PFSK-1 (cell line): Measurements from ENCODE around the gene HTT.

ENCODE experiments used
- FOXP2 ChIP-seq: optimal IDR thresholded peaks from 2 replicates; pipeline ENCODE3; 2011; ENCODE audit warnings: borderline replicate concordance, control low read depth, inconsistent platforms; ENCODE audit not compliant: insufficient read depth; ENCODE audit errors: extremely low read length, extremely low read depth
- POLR2AphosphoS5 ChIP-seq: IDR thresholded peaks from 2 replicates; pipeline ENCODE4 v1.6.1; 2012; ENCODE audit warnings: low read depth, mild to moderate bottlenecking, control low read depth, low read length, moderate library complexity
- SIN3A ChIP-seq: IDR thresholded peaks from 2 replicates; pipeline ENCODE4 v1.6.1; 2012; ENCODE audit warnings: mild to moderate bottlenecking, low read length, moderate library complexity, borderline replicate concordance; ENCODE audit not compliant: insufficient read depth
- TAF1 ChIP-seq: IDR thresholded peaks from 2 replicates; pipeline ENCODE4 v1.6.1; 2012; ENCODE audit warnings: low read length, control low read depth, borderline replicate concordance; ENCODE audit not compliant: insufficient read depth
- TF ChIP-seq, protein P1 (sequence below), 2 experiments: IDR thresholded peaks; 2 replicates each; pipeline versions ENCODE4 v1.6.1 to v1.8.0; 2011 to 2012; ENCODE audit warnings: low read depth in 2 of 2, low read length in 2 of 2, control low read depth in 1 of 2, inconsistent platforms in 1 of 2, mild to moderate bottlenecking in 1 of 2, moderate library complexity in 1 of 2; ENCODE audit not compliant: insufficient read depth in 1 of 2

Gene HTT

DNA sequence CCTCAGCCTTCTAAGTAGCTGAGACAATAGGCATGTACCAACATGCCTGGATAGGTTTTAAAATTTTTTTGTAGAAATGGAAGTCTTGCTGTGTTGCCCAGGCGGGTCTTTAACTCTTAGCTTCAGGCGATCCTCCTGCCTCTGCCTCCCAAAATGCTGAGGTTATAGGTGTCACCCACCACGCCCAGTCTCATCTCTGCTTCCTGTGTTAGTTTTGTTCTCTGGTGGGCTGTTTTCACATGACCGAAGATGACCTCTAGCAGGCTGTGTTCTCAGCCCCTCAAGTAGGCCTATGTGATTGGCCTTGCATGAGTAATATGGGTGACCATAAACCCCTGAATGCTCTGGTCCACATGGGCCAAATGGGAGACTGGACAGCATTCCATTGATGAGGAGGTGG is 117.7 kb downstream of the HTT start:
- TF ChIP-seq TAF1 (no peak), FOXP2 (no peak), SIN3A (no peak), POLR2AphosphoS5 (no peak)
- TF ChIP-seq, protein P1, sequence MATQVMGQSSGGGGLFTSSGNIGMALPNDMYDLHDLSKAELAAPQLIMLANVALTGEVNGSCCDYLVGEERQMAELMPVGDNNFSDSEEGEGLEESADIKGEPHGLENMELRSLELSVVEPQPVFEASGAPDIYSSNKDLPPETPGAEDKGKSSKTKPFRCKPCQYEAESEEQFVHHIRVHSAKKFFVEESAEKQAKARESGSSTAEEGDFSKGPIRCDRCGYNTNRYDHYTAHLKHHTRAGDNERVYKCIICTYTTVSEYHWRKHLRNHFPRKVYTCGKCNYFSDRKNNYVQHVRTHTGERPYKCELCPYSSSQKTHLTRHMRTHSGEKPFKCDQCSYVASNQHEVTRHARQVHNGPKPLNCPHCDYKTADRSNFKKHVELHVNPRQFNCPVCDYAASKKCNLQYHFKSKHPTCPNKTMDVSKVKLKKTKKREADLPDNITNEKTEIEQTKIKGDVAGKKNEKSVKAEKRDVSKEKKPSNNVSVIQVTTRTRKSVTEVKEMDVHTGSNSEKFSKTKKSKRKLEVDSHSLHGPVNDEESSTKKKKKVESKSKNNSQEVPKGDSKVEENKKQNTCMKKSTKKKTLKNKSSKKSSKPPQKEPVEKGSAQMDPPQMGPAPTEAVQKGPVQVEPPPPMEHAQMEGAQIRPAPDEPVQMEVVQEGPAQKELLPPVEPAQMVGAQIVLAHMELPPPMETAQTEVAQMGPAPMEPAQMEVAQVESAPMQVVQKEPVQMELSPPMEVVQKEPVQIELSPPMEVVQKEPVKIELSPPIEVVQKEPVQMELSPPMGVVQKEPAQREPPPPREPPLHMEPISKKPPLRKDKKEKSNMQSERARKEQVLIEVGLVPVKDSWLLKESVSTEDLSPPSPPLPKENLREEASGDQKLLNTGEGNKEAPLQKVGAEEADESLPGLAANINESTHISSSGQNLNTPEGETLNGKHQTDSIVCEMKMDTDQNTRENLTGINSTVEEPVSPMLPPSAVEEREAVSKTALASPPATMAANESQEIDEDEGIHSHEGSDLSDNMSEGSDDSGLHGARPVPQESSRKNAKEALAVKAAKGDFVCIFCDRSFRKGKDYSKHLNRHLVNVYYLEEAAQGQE (IDR thresholded peaks at IDR 0.05; ENCODE audit: insufficient read depth in 1 of 2, low read depth in 2 of 2, low read length in 2 of 2), result no peak

DNA sequence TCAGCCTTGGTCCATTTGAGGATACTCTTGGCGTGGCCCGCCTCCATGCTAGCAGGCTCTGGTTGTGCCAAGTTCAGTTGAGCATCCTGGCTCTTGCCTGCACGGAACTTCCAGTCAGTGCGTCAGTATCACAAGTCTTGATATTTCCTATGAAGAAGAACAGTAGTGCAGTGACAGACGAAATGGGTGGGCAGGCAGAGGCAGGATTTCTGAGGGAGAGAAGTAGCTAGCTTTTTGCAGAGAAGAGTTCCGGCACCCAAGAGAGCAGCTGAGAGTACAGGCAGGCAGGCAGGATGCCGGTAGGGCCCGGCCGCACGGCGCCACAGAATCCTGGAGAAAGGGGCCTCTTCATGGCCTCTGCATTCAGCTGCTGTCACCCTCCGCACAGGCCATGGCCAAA is 118.3 kb downstream of the HTT start:
- TF ChIP-seq SIN3A, result no peak
- TF ChIP-seq FOXP2, result no peak
- TF ChIP-seq, protein P1 (IDR thresholded peaks at IDR 0.05; ENCODE audit: insufficient read depth in 1 of 2, low read depth in 2 of 2, low read length in 2 of 2), result no peak
- TF ChIP-seq POLR2AphosphoS5, result no peak
- no peak for TF ChIP-seq TAF1

DNA sequence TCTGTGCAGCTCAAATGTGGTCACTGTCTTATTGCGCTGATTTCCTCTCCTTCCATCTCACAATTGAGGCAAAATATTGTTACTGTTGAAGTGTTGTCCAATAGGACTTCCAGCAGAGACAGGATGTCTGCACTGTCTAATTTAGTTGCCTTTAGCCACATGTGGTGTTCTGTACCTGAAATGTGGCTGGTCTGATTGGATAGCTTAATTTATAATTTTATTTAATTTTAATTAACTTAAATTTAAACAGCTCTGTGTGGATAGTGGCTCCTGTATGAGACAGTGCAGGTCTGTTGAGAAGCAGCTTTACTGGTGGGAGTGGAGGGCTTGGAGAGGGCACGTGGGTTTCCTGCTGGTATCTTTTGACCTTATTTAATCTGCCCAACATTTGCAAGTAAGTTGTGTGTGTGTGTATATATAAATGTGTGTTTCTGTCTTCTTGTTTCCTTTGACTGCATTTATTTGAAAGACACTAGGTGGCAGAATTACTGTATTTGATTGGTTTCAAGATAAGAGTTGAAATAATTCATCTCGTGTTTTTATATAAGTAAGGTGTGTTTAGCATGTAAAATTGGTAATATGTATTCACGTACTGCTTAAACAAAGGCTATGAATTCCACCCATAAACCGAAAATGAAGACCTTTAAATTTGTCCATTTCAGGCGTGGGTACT is 119.2 kb downstream of the HTT start:
- TF ChIP-seq SIN3A (no peak), TAF1 (no peak), FOXP2 (no peak), POLR2AphosphoS5 (no peak)
- TF ChIP-seq, protein P1 (IDR thresholded peaks at IDR 0.05; ENCODE audit: insufficient read depth in 1 of 2, low read depth in 2 of 2, low read length in 2 of 2), result no peak

DNA sequence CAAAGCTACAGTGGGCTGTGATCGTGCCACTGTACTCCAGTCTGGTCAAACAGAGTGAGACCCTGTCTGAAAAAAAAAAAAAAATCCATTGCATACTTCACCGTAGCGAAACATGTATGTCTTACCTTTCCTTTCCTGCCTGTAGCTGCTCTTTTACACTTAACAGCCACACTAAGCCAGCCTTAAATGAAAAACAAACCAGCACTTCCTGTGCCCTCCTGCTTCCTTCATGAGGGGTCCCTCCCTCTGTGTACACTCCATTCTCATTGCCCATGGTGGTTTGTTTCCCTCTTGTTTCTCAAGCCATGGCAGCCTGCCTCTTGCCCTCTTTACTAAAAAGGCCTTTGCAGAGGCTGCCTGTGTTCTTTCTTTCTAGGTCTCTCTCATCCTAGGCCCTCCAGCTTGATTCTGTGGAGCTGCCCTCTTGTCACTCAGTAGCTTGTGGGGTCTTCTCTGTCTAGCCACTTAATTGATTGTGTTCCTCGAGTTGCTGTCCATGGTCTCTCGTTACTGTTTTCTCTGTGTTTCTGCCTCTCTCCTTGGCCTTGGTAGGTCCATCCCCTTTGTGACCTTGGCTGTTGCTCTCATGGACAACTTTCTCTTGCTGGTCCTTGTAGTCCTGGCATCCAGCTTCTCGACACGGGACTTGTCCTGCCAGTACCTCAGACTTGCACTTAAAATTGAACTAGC is 122.3 kb downstream of the HTT start:
- TF ChIP-seq, protein P1 (IDR thresholded peaks at IDR 0.05; ENCODE audit: insufficient read depth in 1 of 2, low read depth in 2 of 2, low read length in 2 of 2), result peak in 1 of 2 experiments; percentile 77; a peak in 2 of 4 replicates
- no peak for TF ChIP-seq SIN3A
- no peak for TF ChIP-seq TAF1
- no peak for TF ChIP-seq FOXP2
- no peak for TF ChIP-seq POLR2AphosphoS5
